Kidney tubule cell (primary cell): ENCODE data around the gene RASL12.

Experiments used
- DNase-seq: peaks from one replicate; pipeline ENCODE4 v3.0.0-alpha.2; 2018; ENCODE audit warnings: low spot score

RASL12 gene

DNA sequence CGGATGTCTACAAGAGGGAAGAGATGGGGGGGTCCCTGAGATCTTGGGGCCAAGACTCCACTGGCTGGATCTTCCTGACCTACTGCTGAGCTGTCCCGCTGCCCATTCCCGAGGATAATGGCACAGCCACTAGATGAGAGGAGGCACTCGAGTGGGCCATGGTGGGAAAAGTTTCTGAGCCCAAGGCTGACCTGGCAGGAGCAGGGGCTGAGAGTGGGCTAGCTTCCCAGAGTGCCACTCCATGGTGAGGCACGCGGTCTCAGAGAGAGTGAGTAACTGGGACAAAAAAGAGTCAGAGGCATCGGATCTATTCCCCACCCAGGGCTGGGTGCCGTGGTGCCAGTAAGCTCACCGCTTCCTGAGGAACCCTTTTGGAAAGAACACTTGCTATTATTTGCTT, 11.7 kb downstream of the RASL12 start:
- DNase-seq: no peak

GRCh38 chr15:65055201-65055870, 12.5 kb downstream of the RASL12 start:
- peak; percentile 58 for DNase-seq

GRCh38 chr15:65054333-65055200, 13.2 kb downstream of the RASL12 start:
- DNase-seq: peak; percentile 77

GRCh38 chr15:65052956-65053355, 14.8 kb downstream of the RASL12 start:
- DNase-seq: no peak

GRCh38 chr15:65051266-65051665, 16.5 kb downstream of the RASL12 start:
- no peak for DNase-seq

DNA sequence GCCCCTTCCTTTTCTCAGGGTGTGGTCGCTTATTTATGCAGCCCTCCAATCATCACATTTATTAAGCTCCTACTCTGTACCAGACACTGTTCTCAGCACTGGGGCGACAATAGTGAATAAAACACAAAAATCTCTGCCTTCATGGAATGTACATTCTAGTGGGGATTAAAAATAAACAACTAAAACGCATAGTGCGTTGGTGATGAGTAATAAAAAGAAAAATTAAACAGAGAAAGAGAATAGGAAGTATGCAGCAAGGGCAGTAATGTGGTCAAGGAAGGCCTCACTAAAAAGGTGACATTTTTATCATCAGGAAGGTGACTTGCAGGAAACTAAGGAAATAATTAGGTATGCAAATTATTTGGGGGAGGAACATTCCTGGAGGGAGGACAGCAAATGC, 17.5 kb downstream of the RASL12 start:
- no peak for DNase-seq

GRCh38 chr15:65049418-65049840, 18.4 kb downstream of the RASL12 start:
- peak; percentile 87 for DNase-seq

DNA sequence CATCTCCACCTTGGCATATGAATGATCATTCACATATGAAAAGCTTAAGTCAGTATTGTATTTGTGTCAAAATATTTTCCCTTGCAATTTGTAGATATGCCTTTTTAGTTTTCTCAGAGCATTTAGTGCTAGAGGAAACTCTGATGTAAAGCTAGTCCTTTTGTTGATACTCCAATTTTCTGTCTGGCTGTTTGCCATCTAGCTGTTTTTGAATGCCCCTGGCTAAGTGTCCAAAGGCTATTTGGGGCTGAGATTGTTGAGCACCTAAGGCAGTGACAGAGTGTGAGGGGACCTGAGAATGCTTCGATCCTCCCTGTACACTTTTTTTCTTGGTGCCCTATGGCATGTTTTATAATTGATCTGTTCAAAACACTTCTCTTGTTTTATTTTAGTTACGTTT, 19.6 kb downstream of the RASL12 start:
- no peak for DNase-seq

DNA sequence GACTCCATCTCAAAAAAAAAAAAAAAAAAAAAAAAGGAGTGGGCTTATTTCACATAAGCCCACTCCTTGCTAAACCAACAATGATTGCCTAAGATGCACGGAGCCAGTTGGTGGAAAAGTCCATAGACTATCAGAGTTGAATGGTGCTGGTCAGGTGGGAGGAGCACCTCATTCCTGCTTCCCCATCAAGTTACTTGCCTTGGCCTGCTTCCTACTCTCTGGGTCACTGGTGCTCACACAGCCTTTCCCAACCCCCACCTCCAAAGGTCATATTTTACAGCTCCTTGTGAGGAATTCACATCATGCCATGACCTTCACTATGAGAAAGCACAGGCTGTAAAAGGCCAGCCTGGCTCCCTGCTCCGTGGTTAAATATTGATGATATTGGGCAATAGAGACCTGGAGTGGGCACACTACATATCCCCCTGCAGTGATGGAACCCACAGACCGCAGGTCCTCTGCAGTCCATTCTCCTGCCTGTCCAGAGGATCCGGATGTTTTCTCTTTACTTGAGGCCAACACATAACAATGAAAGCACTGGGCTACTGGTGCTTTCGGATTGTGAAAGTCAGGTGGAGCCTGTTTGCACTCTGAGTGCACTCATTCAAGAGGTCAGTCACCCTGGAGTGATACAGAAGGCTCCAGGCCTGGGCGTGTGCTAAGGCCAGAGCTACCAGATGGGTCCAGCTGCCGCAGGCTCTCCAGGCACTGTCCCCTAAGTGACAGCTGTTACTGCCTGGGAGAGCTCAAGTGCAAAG, 22.9 kb downstream of the RASL12 start, which contains the start of gene SLC51B:
Gene SLC51B (plus strand): TSS at position 664 of the 758 bp plus-strand sequence. CDS start 4,618 bp downstream, outside the sequence.
- peak; percentile 60 for DNase-seq

DNA sequence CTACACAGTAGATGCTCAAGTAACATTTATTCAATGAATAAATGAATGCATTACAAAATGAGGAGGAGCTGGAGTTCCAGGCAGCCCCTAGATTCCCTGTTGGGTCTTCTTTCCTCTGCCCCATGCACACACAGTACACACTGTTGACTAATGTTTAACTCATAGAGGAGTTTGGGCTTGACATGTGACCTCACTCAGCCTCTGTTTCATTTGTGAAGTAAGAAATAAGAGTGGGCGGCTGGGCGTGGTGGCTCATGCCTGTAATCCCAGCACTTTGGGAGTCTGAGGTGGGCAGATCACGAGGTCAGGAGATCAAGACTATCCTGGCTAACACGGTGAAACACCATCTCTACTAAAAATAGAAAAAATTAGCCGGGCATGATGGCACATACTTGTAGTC, 23.6 kb downstream of the RASL12 start:
- DNase-seq: peak; percentile 81

- DNase-seq: no peak
These were observed 24.9 kb downstream of the RASL12 start for GRCh38 chr15:65042776-65043327.

DNA sequence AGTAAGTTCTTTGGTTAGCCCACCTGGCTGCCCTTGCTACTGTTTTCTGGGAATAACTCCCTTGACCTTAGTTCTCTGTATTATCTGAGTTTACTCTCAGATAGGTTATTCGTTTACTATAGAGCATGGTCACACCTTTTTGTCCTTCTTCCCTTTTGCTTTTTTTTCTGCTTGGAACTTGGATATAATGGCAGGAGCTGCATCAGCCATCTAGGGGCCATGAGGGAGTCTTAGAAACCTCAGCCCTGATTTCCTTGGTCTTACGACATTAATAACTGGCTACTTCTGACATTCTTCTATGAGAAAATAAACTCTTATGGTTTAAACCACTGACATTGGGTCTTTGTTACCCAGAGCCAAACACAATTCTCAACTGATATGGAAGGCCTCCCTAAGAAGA, 26.0 kb downstream of the RASL12 start:
- no peak for DNase-seq

DNA sequence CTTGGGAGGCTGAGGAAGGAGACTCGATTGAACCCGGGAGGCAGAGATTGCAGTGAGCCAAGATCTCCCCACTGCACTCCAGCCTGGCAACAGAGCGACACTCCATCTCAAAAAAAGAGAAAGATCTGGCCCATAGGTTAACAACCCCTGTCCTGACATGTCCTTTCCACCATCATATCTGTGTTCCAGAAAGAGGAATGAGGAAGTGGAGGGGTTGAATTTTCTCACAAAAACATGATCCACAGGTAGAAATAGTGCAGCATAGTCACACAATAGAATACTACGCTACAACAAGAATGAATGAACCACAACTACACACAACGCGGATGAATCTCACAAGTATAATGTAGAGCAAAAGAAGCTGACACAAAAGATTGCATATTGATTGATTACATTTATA, 27.3 kb downstream of the RASL12 start:
- no peak for DNase-seq

GRCh38 chr15:65038836-65039235, 29.0 kb downstream of the RASL12 start:
- no peak for DNase-seq

DNA sequence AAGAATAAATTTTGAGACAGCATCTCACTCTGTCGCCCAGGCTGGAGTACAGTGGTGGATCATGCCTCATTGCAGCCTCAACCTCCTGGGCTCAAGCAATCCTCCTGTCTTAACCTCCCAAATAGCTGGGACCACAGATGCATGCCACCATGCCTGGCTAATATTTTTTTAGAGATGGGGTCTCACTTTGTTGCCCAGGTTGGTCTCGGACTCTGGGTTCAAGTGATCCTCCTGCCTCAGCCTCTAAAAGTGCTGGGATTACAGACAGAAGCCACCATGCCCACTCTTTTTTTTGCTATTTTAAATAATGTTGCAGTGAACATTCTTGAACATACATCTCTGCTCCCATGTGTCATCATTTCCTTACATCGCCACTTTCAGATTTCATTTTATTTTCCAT, 29.4 kb downstream of the RASL12 start:
- no peak for DNase-seq

GRCh38 chr15:65037309-65037708, 30.5 kb downstream of the RASL12 start:
- no peak for DNase-seq

- DNase-seq: peak; percentile 49
These were observed 33.1 kb downstream of the RASL12 start for GRCh38 chr15:65034719-65035118.

- DNase-seq: peak; percentile 49
These were observed 34.0 kb downstream of the RASL12 start for GRCh38 chr15:65033659-65034269.

GRCh38 chr15:65032801-65033537, 34.8 kb downstream of the RASL12 start:
- DNase-seq: peak; percentile 90

- no peak for DNase-seq
These were observed 38.0 kb downstream of the RASL12 start for GRCh38 chr15:65029736-65030208.
